LNCAP (cell line): ENCODE results near the gene GHRL.
A peak's percentile ranks its signal among the peaks of the same experiment; 100 is the strongest.

ENCODE experiments used
- TF ChIP-seq, protein P1 (sequence below): fragments of 450-650 bp; IDR thresholded peaks from 2 replicates; pipeline ENCODE4 v1.5.1; 2017; ENCODE audit warnings: mild to moderate bottlenecking

GHRL gene

DNA sequence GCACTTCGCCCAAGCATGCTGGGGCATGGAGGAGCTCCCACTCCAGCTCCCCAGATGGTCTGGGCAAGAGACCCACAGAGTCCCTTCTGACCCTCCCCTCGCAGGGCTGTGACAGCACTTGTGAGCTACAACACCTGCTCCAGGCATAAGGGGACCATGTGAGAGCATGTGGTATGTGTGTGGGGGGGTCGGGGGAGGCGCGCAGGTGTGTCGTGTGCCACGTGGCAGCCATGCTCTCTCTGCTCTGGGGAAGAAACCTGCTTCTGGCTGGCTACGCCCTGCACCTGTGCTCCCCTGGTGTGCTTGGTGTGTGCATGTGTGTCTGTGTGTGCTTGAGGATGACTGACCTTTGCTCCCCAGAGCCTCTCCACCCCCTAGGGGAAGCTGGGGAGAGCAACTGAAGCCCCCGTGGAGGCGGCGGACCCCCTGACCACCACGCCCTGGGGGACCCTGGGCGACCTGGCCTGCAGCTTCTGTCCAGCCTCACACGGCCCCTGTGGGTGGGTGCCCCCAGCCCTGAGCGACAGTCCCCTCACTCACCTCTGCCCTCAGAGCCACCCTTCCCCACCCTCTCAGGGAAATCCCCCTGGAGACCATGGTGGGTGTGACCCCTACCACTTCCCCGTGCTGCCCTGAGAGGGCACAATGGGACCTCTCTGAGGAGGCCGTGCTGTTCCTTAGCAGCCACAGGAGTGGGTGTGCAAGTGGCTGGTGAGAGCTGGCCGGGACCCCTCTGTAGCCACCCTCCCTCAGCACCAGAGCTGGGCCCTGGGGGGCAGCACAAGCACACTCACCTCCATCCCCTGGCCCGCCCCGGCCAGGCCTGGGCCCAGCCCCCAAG is 44.8 kb upstream of the GHRL start:
- TF ChIP-seq, protein P1, sequence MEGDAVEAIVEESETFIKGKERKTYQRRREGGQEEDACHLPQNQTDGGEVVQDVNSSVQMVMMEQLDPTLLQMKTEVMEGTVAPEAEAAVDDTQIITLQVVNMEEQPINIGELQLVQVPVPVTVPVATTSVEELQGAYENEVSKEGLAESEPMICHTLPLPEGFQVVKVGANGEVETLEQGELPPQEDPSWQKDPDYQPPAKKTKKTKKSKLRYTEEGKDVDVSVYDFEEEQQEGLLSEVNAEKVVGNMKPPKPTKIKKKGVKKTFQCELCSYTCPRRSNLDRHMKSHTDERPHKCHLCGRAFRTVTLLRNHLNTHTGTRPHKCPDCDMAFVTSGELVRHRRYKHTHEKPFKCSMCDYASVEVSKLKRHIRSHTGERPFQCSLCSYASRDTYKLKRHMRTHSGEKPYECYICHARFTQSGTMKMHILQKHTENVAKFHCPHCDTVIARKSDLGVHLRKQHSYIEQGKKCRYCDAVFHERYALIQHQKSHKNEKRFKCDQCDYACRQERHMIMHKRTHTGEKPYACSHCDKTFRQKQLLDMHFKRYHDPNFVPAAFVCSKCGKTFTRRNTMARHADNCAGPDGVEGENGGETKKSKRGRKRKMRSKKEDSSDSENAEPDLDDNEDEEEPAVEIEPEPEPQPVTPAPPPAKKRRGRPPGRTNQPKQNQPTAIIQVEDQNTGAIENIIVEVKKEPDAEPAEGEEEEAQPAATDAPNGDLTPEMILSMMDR: no peak

DNA sequence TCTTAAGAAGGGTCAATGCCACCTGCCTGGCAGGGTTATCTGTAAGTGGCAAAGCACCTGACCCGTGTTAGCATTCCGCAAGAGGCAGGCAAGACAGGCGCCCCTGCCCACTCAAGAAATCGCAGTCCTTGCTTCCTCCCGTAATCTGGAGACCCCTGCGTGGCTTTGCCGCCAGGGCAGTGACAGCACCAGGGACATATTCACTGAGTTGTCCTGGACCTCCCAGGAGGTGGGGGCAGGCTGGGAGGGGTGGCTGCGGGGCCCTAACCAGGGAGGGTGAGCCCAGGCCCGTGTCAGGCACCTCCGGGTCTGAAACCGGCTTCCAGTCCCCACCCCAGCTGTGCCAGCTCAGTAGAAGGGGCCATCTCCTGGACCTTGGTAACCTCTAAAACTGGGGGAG is 44.0 kb upstream of the GHRL start:
- TF ChIP-seq, protein P1: no peak

DNA sequence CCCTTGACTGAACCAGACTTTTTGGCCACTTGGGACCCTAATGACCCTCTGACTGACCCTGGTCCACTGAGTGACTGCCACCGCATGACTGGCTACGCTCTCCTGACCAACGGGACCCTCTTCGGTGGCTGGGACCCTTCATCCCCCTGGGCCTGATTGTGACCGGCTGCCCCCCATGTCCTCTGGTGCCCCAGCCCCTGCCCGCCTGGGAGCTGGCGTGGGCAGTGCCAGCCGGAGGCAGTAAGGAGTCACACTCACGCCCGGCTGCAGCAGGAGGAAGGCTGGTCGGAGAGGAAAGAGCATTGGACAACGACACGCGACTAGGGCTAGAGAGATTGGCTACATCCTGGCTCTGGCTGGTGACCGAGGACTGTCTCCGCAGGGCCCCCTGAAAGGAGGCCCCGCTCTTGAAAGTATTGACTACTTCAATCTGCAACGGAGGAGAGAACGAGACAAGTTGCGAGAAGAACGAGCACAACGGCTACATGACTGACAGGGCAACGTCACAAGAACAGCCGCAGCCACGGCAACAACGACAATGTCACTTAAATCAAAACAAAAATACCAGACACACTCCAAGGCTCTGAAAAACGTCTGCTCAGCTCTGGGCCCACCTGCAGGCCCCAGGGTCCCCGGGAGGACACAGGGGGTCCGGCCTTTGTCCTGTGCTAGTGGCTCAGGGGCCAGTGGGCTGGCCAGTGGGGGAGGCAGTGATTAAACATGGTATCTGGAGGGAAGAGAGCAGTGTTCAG is 43.3 kb upstream of the GHRL start:
- TF ChIP-seq, protein P1: no peak

DNA sequence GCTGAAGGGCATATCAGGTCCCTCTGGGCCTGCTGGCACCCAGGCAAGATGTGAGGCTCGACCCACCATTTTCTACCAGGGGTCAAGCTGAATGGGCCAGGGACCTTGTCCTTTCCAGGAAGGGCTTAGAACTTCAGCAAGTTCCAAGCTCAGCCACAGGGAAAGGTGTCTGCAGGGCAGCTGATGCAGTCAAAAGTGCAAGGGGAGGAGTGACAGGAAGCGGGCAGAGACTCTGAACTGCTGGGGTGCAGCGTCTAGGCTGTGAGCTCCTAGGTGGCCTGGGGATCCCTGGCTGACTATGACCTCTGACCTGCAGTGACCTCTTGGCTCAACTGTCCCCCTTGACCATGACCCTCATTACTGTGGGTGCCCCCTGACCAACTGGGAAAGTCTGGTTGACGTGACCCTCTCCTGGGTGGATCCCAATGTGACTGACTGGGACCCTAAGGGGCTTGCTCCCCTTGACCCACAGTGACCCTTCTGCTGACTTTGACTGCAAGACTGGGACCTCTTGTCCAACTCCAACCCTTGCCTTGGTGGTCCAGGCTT is 42.5 kb upstream of the GHRL start:
- TF ChIP-seq, protein P1: no peak

DNA sequence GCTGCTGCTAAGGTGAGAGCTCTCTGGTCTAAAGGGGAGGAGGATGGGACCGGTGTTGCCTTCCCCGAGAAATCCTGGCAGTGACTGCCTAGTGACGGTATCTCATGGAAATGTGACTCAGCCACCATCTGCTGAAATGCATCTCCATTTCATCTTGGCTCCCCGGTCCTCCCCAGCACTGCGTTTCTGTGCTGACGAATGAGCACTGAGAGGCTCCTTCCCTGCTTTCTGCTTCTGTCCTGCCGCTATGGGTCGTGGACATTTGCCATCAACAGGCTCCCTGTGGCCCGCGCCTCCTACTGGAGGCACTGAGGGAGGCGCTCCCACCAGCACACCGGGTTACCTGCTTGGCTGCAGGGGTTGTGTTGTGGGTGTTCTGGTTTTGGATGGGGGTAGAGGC is 41.7 kb upstream of the GHRL start:
- TF ChIP-seq, protein P1: peak; percentile 53

DNA sequence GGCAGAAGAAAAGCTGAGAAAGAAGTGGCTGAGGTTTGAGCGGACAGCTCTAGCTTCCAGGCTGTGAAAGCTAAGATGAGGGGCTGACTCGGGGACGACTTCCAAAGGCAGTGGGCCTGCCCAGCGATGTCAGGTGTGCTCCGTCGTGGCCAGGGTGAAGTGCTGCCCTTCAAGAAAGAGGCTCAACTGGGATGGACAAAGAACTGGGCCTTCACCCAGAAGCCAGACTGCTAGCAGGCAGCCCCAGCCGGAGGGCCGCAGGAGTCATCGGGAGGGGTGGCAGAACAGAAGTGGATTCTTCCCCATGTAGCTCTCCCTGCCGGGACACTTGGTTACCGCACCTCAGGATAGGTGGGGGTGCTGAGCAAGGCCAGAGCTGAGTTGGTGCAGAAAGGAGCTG is 41.3 kb upstream of the GHRL start:
- TF ChIP-seq, protein P1: no peak

DNA sequence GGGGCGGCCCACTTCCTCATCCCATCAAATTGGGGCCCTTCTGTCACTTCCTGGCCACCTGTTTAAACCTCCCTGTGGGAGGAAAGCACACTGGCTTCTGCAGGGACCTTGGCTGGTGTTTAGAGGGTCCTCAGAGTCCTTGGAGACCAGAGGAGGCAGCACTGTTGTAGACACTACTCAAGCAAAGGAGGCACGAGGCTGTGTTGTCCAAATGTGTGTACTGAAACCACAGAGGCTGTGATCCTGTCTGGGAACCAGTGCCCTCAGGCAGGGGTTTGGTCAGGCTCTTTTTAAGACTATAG is 40.6 kb upstream of the GHRL start:
- TF ChIP-seq, protein P1: no peak
